Sigmoid colon (tissue), 7 donors: ENCODE measurements around the gene ASPHD1. TPM values are rescaled to one million over a fixed set of nuclear protein-coding genes. Genes with fewer than 3 reads are reported as not detected.
"Not testable (repeated sequence)": the region's sequence is repeated elsewhere in the genome, so short reads cannot be mapped to it uniquely, and the experiment has no call there.

Source experiments
- DNase-seq: peaks from one replicate; pipeline ENCODE4 v3.0.0-alpha.2; 2019
- H3K27ac ChIP-seq, 4 donors: fragments of 200-600 bp; sonication (generic); one replicate each; pipeline ENCODE4 v1.5.1; 2016 to 2019; ENCODE audit warnings: mild to moderate bottlenecking in 1 of 4
- H3K27me3 ChIP-seq, 3 donors: fragments of 200-600 bp; sonication (generic); one replicate each; pipeline ENCODE4 v1.5.1; 2019; ENCODE audit warnings: mild to moderate bottlenecking in 1 of 3
- H3K36me3 ChIP-seq, 4 donors: fragments of 200-600 bp; sonication (generic); one replicate each; pipeline ENCODE4 v1.5.1; 2016 to 2019
- H3K4me1 ChIP-seq, 4 donors: fragments of 200-600 bp; sonication (generic); one replicate each; pipeline ENCODE4 v1.5.1; 2017 to 2019
- H3K4me3 ChIP-seq, 4 donors: fragments of 200-600 bp; sonication (generic); one replicate each; pipeline ENCODE4 v1.5.1; 2017 to 2019; ENCODE audit warnings: mild to moderate bottlenecking in 2 of 4, moderate library complexity in 1 of 4
- H3K9me3 ChIP-seq, 4 donors: fragments of 200-600 bp in 3 of 4; sonication (generic) in 3 of 4; one replicate each; pipeline versions ENCODE4 v1.5.1 to v1.6.1; 2013 to 2019
- EP300 ChIP-seq, 4 donors: sonication (generic); formaldehyde crosslinking; IDR thresholded peaks; one replicate each; pipeline ENCODE4 v1.6.1; 2017; ENCODE audit warnings: antibody characterized with exemption in 4 of 4
- POLR2A ChIP-seq, 2 donors: fragments of 450-650 bp; IDR thresholded peaks; one replicate each; pipeline ENCODE4 v1.6.1; 2016; ENCODE audit warnings: antibody characterized with exemption in 2 of 2, mild to moderate bottlenecking in 2 of 2, moderate library complexity in 2 of 2
- POLR2AphosphoS5 ChIP-seq, 4 donors: sonication (generic); formaldehyde crosslinking; IDR thresholded peaks; one replicate each; pipeline ENCODE4 v1.6.1; 2017; ENCODE audit warnings: antibody characterized with exemption in 4 of 4
- WGBS, 2 donors: extraction: QIAGEN DNeasy Blood & Tissue Kit; methylation state at CpG; one replicate each; pipeline ENCODE4 v1.1.7; 2013; 5-methylcytosine and 5-hydroxymethylcytosine counted together
- intact Hi-C: fragments of 100-400 bp; cut with DNase I; formaldehyde crosslinking; loops from one replicate; pipeline ENCODE4 v1.15.1; 2023
- polyA plus RNA-seq, 3 donors: library from polyadenylated mRNA; stranded (reverse); fragments of 200-250 nt; gene quantifications; one replicate each; pipeline ENCODE4 v1.2.3, GENCODE V29; 2013
- total RNA-seq, 4 donors: library from RNA; depleted of rRNA; stranded (reverse); fragments of >200 nt; gene quantifications; one replicate each; pipeline ENCODE4 v1.1.0, GENCODE V29; 2016
- TF ChIP-seq, protein P1 (sequence below), 4 experiments: fragments of 450-650 bp in 3 of 4; fragments of 200-600 bp in 1 of 4; IDR thresholded peaks; one replicate each; pipeline ENCODE4 v1.5.1; 2016 to 2019; ENCODE audit warnings: antibody characterized with exemption in 4 of 4, mild to moderate bottlenecking in 3 of 4, moderate library complexity in 2 of 4
- donor health status: healthy with polysubstance abuse.
- donor health status: Bipolar disorder and iron deficiency.
- donor health status: healthy.

ASPHD1 gene
- total and polyA plus RNA-seq, 7 donors: 0.95 to 3.4 (median 2.3) TPM; not detected in 1

DNA sequence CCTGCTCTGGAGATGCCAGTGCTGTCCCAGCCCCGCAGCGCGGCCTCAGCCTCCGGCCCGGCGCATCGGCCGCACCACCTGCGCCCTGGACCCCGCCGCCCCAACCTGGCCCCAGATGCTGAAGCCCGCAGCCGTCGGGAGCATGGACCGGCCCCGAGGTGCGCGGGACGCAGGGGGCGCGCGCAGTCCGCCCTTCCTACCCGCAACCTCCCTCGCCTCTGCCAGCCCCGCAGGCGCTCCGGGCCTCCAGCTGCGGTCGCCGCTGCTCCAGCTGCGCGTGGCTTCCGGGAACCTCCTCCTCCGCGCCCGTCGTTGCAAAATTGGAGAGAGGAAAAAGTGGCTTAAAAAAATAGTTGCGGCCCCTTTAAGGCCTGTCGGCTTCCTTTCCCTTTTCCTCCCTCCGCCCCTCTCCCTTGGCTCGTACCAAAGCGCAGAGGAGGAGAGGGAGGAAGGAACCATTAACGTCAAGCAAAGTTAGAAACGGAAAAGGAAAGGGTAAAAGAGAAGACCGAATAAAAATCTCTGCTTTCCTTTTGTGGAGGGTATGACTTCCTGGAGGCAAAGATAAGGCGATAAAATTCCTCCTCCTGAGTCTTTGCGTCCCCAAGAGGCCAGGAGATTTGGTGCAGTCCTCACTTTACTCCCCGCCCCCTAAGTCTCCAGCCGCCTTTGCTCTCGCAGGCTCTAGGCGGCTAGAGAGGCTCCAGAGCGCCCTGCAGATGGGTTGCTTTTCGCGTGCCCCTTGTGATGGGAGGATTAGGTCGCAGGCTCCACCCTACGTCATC, 37.2 kb upstream of the ASPHD1 start, which contains the start of gene CDIPT:
TSS of gene CDIPT (minus strand) at position 343 of the 785 bp plus-strand sequence. CDS start 369 bp downstream, outside the sequence.
- TF ChIP-seq POLR2AphosphoS5 (IDR thresholded peaks at IDR 0.05) (peak; percentile 23 to 64 (median 52)), EP300 (IDR thresholded peaks at IDR 0.05) (no peak), POLR2A (IDR thresholded peaks at IDR 0.05) (no peak)
- TF ChIP-seq, protein P1, sequence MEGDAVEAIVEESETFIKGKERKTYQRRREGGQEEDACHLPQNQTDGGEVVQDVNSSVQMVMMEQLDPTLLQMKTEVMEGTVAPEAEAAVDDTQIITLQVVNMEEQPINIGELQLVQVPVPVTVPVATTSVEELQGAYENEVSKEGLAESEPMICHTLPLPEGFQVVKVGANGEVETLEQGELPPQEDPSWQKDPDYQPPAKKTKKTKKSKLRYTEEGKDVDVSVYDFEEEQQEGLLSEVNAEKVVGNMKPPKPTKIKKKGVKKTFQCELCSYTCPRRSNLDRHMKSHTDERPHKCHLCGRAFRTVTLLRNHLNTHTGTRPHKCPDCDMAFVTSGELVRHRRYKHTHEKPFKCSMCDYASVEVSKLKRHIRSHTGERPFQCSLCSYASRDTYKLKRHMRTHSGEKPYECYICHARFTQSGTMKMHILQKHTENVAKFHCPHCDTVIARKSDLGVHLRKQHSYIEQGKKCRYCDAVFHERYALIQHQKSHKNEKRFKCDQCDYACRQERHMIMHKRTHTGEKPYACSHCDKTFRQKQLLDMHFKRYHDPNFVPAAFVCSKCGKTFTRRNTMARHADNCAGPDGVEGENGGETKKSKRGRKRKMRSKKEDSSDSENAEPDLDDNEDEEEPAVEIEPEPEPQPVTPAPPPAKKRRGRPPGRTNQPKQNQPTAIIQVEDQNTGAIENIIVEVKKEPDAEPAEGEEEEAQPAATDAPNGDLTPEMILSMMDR (IDR thresholded peaks at IDR 0.05): peak; percentile 42 to 84 (median 52)
- no peaks in the 10 kb centered on the region for H3K27me3 ChIP-seq
- peaks cover 0 to 23% (median 21%) of the 10 kb centered on the region in 4 donors for H3K4me1 ChIP-seq
- no peaks in the 10 kb centered on the region for H3K9me3 ChIP-seq
- H3K4me3 ChIP-seq: peak within 1 kb of the TSS; percentile 90 to 98 (median 95)
- peak within 1 kb of the TSS; percentile 90 to 94 (median 92) for H3K27ac ChIP-seq
- 0 to 1% methylated on average over 57 of the region's 57 CpGs for WGBS, 2 donors
- DNase-seq: peak; percentile 97
- H3K36me3 ChIP-seq: peaks cover 7 to 34% (median 24%) of the 10 kb centered on the region in 4 donors
- intact Hi-C loops: no loop called here

DNA sequence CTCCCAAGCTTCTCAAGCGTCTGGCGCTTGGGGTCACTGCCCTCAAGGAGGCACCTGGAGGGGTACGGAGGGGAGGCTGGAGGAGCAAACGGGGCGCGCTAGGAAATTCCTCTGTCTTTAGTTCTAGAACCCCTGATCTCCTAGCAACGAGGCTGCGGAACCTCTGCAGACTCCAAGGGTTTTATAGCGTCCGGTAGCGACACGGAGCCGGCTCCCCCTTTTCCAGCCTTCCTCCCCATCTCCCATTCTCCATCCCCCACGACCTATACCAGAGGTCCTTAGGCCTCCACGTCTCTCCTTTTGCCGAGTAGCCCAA, 36.7 kb upstream of the ASPHD1 start:
- TF ChIP-seq EP300 (IDR thresholded peaks at IDR 0.05) (no peak), POLR2AphosphoS5 (IDR thresholded peaks at IDR 0.05) (no peak), POLR2A (IDR thresholded peaks at IDR 0.05) (no peak)
- TF ChIP-seq, protein P1 (IDR thresholded peaks at IDR 0.05): no peak
- intact Hi-C loops: no loop called here
- WGBS, 2 donors: 33 to 37% methylated on average over 16 of the region's 16 CpGs
- peak overlapping the region; percentile 90 to 94 (median 92) for H3K27ac ChIP-seq
- H3K4me3 ChIP-seq: peak overlapping the region in 3 of 4 donors; percentile 94 to 98 (median 96)
- no peak for DNase-seq
- no peaks in the 10 kb centered on the region for H3K9me3 ChIP-seq
- peaks cover 4 to 29% (median 24%) of the 10 kb centered on the region in 4 donors for H3K36me3 ChIP-seq
- no peaks in the 10 kb centered on the region for H3K27me3 ChIP-seq
- peaks cover 0 to 23% (median 21%) of the 10 kb centered on the region in 4 donors for H3K4me1 ChIP-seq

DNA sequence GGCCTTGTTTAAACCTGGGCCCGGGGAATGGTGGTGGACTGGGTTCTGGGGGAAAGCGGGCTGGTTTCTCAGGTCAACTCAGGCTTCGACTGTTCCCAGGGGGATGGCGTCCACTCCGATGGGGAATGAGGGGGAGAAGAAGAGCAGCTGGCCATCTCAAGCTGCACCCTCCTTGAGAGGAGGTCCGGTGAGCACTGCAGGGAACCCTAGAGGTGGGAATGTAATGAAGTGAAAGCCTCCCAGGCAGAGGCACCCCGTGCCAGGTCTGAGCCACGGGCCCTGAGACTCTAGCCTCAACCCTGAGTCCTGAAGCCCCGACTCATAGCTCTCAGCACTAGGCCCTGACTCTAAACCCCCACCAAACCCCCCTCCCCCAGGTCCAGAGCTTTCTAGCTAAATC, 36.1 kb upstream of the ASPHD1 start:
- 85% methylated on average over 9 of the region's 9 CpGs for WGBS, 2 donors
- Histone ChIP-seq H3K36me3 (peaks cover 0 to 23% (median 20%) of the 10 kb centered on the region in 4 donors), H3K4me1 (peaks cover 0 to 23% (median 21%) of the 10 kb centered on the region in 4 donors), H3K4me3 (no peak overlapping the region), H3K9me3 (no peaks in the 10 kb centered on the region), H3K27ac (no peak overlapping the region), H3K27me3 (no peaks in the 10 kb centered on the region)
- intact Hi-C loops: no loop called here
- DNase-seq: no peak
- TF ChIP-seq POLR2AphosphoS5 (IDR thresholded peaks at IDR 0.05): no peak
- no peak for TF ChIP-seq EP300 (IDR thresholded peaks at IDR 0.05)
- TF ChIP-seq POLR2A (IDR thresholded peaks at IDR 0.05): no peak
- TF ChIP-seq, protein P1 (IDR thresholded peaks at IDR 0.05): no peak

DNA sequence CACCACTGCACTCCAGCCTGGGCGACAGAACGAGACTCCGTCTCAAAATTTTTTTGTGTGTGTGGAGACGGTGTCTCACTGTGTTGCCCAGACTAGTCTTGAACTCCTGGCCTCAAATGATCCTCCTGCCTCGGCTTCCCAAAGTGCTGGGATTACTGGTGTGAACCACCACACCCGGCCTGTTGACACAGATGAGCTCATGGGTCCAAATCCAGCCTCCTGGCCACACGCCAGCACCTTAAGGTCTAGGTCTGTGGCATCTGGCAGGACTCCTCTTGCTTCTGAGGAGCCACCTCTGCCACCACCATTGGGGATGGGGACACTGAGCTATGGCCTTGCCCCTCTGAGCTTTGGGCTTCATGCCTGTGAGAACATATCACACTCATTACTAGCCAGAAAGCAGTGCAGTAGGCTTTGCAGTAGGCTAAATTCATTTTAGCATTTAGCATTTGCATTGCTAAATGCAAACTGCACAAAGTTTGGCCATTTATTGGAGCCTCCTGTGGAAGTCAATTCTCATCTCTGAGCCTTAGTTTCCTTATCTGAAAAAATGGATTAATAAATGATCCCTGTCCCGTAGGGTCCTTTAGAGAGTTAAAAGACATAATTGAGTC, 31.8 kb upstream of the ASPHD1 start:
- no peaks in the 10 kb centered on the region for H3K36me3 ChIP-seq
- peaks cover 0 to 4% (median 3%) of the 10 kb centered on the region in 4 donors for H3K4me1 ChIP-seq
- intact Hi-C loops: no loop called here
- DNase-seq: no peak
- no peak for TF ChIP-seq POLR2A (IDR thresholded peaks at IDR 0.05)
- TF ChIP-seq POLR2AphosphoS5 (IDR thresholded peaks at IDR 0.05): no peak
- no peak for TF ChIP-seq EP300 (IDR thresholded peaks at IDR 0.05)
- TF ChIP-seq, protein P1 (IDR thresholded peaks at IDR 0.05): no peak
- H3K9me3 ChIP-seq: no peaks in the 10 kb centered on the region
- no peak overlapping the region for H3K27ac ChIP-seq
- no peaks in the 10 kb centered on the region for H3K27me3 ChIP-seq
- no peak overlapping the region for H3K4me3 ChIP-seq
- 69 to 80% methylated on average over 8 of the region's 8 CpGs for WGBS, 2 donors

DNA sequence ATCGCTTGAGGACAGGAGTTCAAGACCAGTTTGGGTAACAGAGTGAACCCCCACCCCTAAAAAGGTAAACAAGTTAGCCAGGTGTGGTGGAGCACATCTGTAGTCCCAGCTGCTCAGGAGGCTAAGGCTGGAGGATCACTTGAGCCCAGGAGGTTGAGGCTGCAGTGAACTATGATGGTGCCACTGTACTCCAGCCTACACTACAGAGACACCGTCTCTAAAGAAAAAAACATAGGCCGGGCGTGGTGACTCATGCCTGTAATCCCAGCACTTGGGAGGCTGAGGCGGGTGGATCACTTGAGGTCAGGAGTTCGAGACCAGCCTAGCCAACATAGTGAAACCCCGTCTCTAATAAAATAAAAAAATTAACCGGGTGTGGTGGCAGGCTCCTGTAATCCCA, 31.2 kb upstream of the ASPHD1 start:
- H3K4me1 ChIP-seq, H3K36me3 ChIP-seq, DNase-seq, H3K27me3 ChIP-seq, H3K4me3 ChIP-seq, H3K9me3 ChIP-seq, intact Hi-C loops, H3K27ac ChIP-seq: not testable (repeated sequence)
- WGBS, 2 donors: 77 to 92% methylated on average over 8 of the region's 8 CpGs
